ENCODE data around the gene ME3.

ME3 gene

DNA sequence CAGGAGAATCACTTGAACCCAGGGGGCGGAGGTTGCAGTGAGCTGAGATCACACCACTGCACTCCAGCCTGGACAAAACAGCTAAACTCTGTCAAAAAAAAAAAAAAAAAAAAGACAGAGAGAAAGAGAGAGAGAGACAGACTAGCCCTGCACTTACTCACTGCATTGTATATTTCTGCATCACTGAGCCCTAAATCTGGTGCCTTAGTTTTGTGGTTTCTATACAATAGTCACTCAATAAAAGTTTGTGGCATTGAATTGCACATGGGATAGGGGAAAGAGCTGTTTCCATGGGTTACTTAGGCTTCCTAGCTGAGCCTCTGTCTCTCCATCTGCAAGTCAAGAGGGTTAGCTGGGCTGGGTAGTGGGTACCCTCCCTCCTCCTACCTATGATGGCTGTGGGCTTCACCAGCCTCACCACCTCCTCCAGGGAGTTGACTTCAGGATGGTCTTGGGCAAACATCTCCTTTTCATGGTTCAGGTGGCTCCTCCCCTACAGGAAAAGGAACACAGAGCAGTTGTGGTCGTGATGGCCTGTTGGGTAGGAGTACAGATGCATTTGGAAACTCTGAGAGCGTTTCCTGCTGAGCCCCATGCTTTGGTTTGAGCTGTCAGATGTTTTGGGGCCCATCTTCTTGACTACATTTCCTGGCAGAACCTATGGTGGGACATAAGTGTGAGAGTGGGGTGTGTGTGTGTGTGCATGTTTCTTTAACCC lies 224.5 kb downstream of the ME3 start:
- no peaks in the 10 kb centered on the region for H3K36me3 Mint-ChIP-seq (ENCODE audit: low read depth)
- H3K9me3 Mint-ChIP-seq = no peaks in the 10 kb centered on the region
- peaks cover 12% of the 10 kb centered on the region for H3K27me3 Mint-ChIP-seq (ENCODE audit: low read depth, poor library complexity)
- no peak for DNase-seq
- H3K4me3 Mint-ChIP-seq = no peak overlapping the region
- TF ChIP-seq, protein P1, sequence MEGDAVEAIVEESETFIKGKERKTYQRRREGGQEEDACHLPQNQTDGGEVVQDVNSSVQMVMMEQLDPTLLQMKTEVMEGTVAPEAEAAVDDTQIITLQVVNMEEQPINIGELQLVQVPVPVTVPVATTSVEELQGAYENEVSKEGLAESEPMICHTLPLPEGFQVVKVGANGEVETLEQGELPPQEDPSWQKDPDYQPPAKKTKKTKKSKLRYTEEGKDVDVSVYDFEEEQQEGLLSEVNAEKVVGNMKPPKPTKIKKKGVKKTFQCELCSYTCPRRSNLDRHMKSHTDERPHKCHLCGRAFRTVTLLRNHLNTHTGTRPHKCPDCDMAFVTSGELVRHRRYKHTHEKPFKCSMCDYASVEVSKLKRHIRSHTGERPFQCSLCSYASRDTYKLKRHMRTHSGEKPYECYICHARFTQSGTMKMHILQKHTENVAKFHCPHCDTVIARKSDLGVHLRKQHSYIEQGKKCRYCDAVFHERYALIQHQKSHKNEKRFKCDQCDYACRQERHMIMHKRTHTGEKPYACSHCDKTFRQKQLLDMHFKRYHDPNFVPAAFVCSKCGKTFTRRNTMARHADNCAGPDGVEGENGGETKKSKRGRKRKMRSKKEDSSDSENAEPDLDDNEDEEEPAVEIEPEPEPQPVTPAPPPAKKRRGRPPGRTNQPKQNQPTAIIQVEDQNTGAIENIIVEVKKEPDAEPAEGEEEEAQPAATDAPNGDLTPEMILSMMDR (IDR thresholded peaks at IDR 0.05) = no peak
- no peaks in the 10 kb centered on the region for H3K4me1 Mint-ChIP-seq
- H3K27ac Mint-ChIP-seq = no peak overlapping the region

DNA sequence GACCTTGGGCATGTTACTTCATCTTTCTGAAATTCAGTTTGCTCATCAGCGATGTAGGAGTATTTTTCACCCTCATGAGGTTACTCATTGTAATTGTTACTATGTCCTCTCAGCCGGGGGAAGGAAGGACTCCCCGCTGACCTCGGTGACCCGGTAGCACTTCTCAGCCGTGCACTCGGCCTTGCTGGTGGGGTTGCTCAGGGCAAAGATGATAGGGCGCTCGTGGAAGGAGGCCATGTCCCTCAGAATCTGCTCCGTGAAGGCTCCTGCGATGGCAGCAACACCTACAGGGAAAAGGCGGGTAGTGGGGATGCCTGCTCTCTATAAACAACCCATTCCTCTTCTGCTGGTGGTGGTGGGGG lies 225.5 kb downstream of the ME3 start:
- no peak for DNase-seq
- Mint-ChIP-seq H3K9me3 (no peaks in the 10 kb centered on the region), H3K27me3 (ENCODE audit: low read depth, poor library complexity) (peaks cover 13% of the 10 kb centered on the region), H3K27ac (no peak overlapping the region), H3K4me1 (no peaks in the 10 kb centered on the region), H3K36me3 (ENCODE audit: low read depth) (no peaks in the 10 kb centered on the region), H3K4me3 (no peak overlapping the region)
- TF ChIP-seq, protein P1 (IDR thresholded peaks at IDR 0.05) = no peak

DNA sequence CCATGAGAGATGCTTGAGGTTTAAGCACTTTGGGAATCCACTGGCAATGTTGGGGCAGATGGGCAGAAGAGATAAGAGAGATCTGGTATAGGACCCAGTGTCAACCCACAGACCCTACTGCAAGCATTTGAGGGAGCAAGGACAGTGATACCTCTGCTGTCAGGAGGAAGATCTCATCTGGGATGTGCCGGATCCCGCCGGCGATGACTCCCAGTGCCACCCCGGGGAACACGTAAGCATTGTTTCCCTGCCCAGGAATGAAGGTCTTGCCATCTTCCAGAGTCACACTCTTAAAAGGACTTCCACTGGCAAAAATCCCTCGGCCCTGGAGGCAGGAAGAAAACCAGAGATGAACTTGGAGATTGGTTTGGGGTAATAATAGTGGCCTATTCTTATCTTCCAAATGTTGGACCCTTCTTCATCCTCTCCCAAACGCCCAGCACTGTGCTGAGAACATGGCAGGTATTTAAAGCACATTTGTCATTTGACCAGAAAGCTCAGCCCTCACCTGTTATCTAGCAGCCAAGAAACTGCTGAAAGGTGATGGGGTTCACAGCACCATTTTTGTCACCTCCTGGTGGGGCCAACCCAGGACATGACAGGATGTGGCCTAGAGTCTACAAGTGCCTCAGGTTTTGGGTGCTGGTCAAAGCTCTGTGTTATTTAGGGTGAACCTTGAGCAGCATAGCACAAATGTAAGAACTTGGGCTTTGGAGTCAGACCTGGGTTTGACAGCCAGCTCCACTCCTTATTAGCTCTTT lies 226.1 kb downstream of the ME3 start:
- TF ChIP-seq, protein P1 (IDR thresholded peaks at IDR 0.05) = no peak
- no peak for DNase-seq
- H3K9me3 Mint-ChIP-seq = no peaks in the 10 kb centered on the region
- no peaks in the 10 kb centered on the region for H3K36me3 Mint-ChIP-seq (ENCODE audit: low read depth)
- no peak overlapping the region for H3K27ac Mint-ChIP-seq
- no peak overlapping the region for H3K4me3 Mint-ChIP-seq
- H3K27me3 Mint-ChIP-seq (ENCODE audit: low read depth, poor library complexity) = peaks cover 13% of the 10 kb centered on the region
- no peaks in the 10 kb centered on the region for H3K4me1 Mint-ChIP-seq

DNA sequence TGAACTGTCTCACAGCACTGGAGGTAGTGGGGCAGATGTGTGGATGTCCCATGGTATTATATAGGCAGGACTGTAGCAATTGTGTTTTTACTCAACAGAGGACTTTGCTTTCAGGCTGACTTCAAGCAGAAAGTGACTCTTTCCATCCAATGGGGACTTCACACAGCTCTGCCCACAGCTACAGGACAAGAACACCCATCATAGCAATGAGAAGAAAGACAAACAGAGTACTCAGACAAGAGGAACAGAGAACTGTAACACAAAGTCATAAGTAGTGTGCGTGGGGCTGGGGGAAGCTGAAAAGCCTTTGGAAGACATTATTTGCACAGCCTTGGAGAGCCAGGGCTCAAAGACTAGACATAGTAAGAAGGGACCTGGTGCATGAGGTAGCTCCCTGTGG lies 227.4 kb downstream of the ME3 start:
- TF ChIP-seq, protein P1 (IDR thresholded peaks at IDR 0.05) = no peak
- H3K27me3 Mint-ChIP-seq (ENCODE audit: low read depth, poor library complexity) = peaks cover 13% of the 10 kb centered on the region
- peaks cover 10% of the 10 kb centered on the region for H3K4me1 Mint-ChIP-seq
- H3K4me3 Mint-ChIP-seq = no peak overlapping the region
- DNase-seq = no peak
- no peaks in the 10 kb centered on the region for H3K9me3 Mint-ChIP-seq
- H3K36me3 Mint-ChIP-seq (ENCODE audit: low read depth) = no peaks in the 10 kb centered on the region
- H3K27ac Mint-ChIP-seq = no peak overlapping the region

DNA sequence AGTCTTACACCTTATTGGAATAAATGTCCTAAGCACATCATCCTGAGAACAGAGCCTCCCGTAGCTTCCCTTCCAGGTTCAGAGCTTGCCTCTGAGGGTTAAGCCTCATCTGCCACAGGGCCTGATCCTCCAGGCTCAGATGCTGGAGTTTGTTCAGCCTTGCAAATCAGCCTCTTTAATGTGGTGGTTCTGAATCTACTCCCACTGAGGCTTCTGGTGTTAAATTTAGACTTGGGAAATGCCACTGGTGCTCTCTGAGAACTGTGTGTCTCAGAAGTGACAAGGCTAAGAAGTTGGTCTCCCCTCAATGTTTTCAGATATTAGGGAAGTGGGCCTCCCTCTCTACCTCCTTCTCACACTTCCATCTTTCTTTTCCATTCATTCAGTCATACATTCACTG lies 229.0 kb downstream of the ME3 start:
- no peaks in the 10 kb centered on the region for H3K9me3 Mint-ChIP-seq
- H3K27me3 Mint-ChIP-seq (ENCODE audit: low read depth, poor library complexity) = peaks cover 13% of the 10 kb centered on the region
- H3K4me3 Mint-ChIP-seq = no peak overlapping the region
- no peak for DNase-seq
- TF ChIP-seq, protein P1 (IDR thresholded peaks at IDR 0.05) = no peak
- H3K27ac Mint-ChIP-seq = no peak overlapping the region
- H3K36me3 Mint-ChIP-seq (ENCODE audit: low read depth) = no peaks in the 10 kb centered on the region
- H3K4me1 Mint-ChIP-seq = peaks cover 19% of the 10 kb centered on the region
